ENCODE results near the gene IMPACT. TPM values are rescaled to one million over a fixed set of nuclear protein-coding genes. Genes with fewer than 3 reads are reported as not detected.

The IMPACT gene
- polyA plus RNA-seq, 2 of the 4 experiments (the other 2 are of a cell fraction), result 10.9 to 27.1 TPM

- TF ChIP-seq FOXS1 (CRISPR knock-in tag; IDR thresholded peaks at IDR 0.05), result no peak
These were observed 2.7 kb downstream of the IMPACT start (continued) for GRCh38 chr18:24429188-24429587.

- no peak overlapping the region for H3K4me2 ChIP-seq
- DNase-seq (ENCODE audit: low read depth in 1 of 2, low spot score in 1 of 2) (no peak), FAIRE-seq (no peak), ATAC-seq (no peak)
- TF ChIP-seq PBX3 (IDR thresholded peaks at IDR 0.05), result no peak
- TF ChIP-seq POLR2AphosphoS2 (conservative IDR thresholded peaks at IDR 0.05; ENCODE audit: low read length), result no peak
- TF ChIP-seq MAFK (IDR thresholded peaks at IDR 0.05; ENCODE audit: partially characterized antibody), result no peak
- TF ChIP-seq MAX (IDR thresholded peaks at IDR 0.05), result no peak
- no peak for TF ChIP-seq USF2 (IDR thresholded peaks at IDR 0.05)
- no peak for TF ChIP-seq REST (IDR thresholded peaks at IDR 0.05)
- TF ChIP-seq RAD21 (conservative IDR thresholded peaks at IDR 0.05 in 1 of 2, IDR thresholded peaks at IDR 0.05 in 1 of 2), result no peak
- TF ChIP-seq BHLHE40 (IDR thresholded peaks at IDR 0.05; ENCODE audit: low read depth, low read length), result no peak
- TF ChIP-seq CHD4 (IDR thresholded peaks at IDR 0.05; ENCODE audit: borderline replicate concordance), result no peak
- TF ChIP-seq ATOH8 (CRISPR knock-in tag; IDR thresholded peaks at IDR 0.05; ENCODE audit: low read depth), result no peak
- no peak for TF ChIP-seq NFE2L2 (conservative IDR thresholded peaks at IDR 0.05; ENCODE audit: low read length)
- no peak for TF ChIP-seq NPAS2 (CRISPR knock-in tag; IDR thresholded peaks at IDR 0.05; ENCODE audit: borderline replicate concordance)
- no peak for TF ChIP-seq ZFP36 (IDR thresholded peaks at IDR 0.05; ENCODE audit: borderline replicate concordance, partially characterized antibody)
- no peak overlapping the region for H3K4me3 ChIP-seq
- H3K27ac ChIP-seq, result no peak overlapping the region
- 92% methylated on average over 3 of the region's 3 CpGs for WGBS (ENCODE audit: missing lambda C conversion rate)
- ChIA-PET POLR2A (no interaction called here), CTCF (no interaction called here)
- no peaks in the 10 kb centered on the region for H3K9me3 ChIP-seq
- peaks cover 10% of the 10 kb centered on the region; the same call in 1 of the 3 replicates for H3K4me1 ChIP-seq
These were observed 6.1 kb downstream of the IMPACT start for GRCh38 chr18:24432618-24433017.

GRCh38 chr18:24436939-24437338 lies 10.5 kb downstream of the IMPACT start:
- no peak for TF ChIP-seq POLR2AphosphoS2 (conservative IDR thresholded peaks at IDR 0.05; ENCODE audit: low read length)
- no peak for TF ChIP-seq CHD2 (IDR thresholded peaks at IDR 0.05; ENCODE audit: low read length, partially characterized antibody)
- no peak for TF ChIP-seq E2F6 (IDR thresholded peaks at IDR 0.05; ENCODE audit: borderline replicate concordance, low read depth)
- no peak for TF ChIP-seq RCOR1 (IDR thresholded peaks at IDR 0.05; ENCODE audit: low read depth, low read length)
- TF ChIP-seq POLR2A (IDR thresholded peaks at IDR 0.05; ENCODE audit: low read length), result no peak
- TF ChIP-seq RFX5 (IDR thresholded peaks at IDR 0.05), result no peak
- no peak for TF ChIP-seq HMGXB4 (CRISPR knock-in tag; IDR thresholded peaks at IDR 0.05; ENCODE audit: borderline replicate concordance)
- no peak for TF ChIP-seq KDM5A (IDR thresholded peaks at IDR 0.05)
- Histone ChIP-seq H3K4me1 (no peaks in the 10 kb centered on the region), H3K4me3 (no peak overlapping the region), H3K9me3 (no peaks in the 10 kb centered on the region), H3K27ac (no peak overlapping the region), H3K4me2 (no peak overlapping the region)
- DNase-seq (ENCODE audit: low read depth in 1 of 2, low spot score in 1 of 2) (no peak), ATAC-seq (no peak), FAIRE-seq (no peak)
- ChIA-PET CTCF (no interaction called here), POLR2A (no interaction called here)
- WGBS (ENCODE audit: missing lambda C conversion rate), result 92% methylated on average over 1 of the region's 1 CpG
